Activated naive CD4-positive, alpha-beta T cell treated with Interleukin-2 at 50 U/mL for 16 hours (primary cell): Measurements from ENCODE around the gene EHBP1L1.

ENCODE experiments used
- DNase-seq: peaks from one replicate; pipeline ENCODE4 v3.0.0-alpha.2; 2020

The EHBP1L1 gene

DNA sequence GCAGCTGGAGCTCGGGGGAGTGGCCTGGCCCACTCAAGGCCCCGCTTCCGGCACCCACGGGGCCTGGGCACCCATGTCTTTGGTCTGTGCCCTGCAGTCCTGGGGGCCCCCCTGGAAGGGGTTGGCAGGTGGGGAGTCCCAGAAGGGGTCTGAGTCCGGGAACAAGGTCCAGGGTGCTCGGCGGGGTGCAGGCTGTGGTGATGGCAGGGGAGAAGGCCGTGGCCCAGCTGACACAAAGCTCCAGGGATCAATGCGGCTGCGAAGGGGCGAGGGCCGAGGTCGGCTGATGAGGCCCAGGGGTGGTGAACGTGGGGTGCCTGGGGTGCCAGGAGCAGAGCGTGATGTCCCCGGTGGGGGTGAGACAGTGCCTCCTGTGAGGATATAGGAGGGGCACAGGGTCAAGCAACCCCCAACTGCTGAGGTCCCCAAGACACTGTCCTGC, 22.4 kb downstream of the EHBP1L1 start:
- DNase-seq: no peak

- no peak for DNase-seq
Measured at GRCh38 chr11:65599216-65599954, 23.5 kb downstream of the EHBP1L1 start.

GRCh38 chr11:65599955-65600246, 24.0 kb downstream of the EHBP1L1 start:
- DNase-seq: no peak

DNA sequence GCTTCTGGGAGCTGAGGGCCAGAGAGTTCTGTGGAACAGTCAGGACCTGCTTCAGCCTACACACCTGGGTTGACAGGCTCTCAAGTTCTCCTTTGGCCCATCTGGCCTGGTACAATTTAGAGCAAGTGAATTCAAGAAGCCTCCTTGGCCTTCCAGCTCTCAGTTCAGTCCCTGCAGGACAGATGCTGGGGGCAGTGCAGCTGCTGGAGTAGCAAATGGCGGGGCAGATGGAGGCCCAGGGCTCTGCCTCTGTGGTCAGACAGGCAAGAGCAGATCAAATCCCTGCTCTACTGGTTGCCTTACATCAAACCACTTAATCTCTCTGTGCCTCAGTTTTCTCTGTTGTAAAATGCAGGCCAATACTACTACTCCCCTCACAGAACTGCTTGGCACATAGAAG, 28.4 kb downstream of the EHBP1L1 start:
- no peak for DNase-seq

GRCh38 chr11:65606876-65607613, 31.2 kb downstream of the EHBP1L1 start:
- DNase-seq: no peak

GRCh38 chr11:65607614-65608426, 32.0 kb downstream of the EHBP1L1 start:
- DNase-seq: no peak

- DNase-seq: no peak
Measured at GRCh38 chr11:65609229-65609628, 33.4 kb downstream of the EHBP1L1 start.

GRCh38 chr11:65609665-65610064, 33.8 kb downstream of the EHBP1L1 start:
- no peak for DNase-seq

DNA sequence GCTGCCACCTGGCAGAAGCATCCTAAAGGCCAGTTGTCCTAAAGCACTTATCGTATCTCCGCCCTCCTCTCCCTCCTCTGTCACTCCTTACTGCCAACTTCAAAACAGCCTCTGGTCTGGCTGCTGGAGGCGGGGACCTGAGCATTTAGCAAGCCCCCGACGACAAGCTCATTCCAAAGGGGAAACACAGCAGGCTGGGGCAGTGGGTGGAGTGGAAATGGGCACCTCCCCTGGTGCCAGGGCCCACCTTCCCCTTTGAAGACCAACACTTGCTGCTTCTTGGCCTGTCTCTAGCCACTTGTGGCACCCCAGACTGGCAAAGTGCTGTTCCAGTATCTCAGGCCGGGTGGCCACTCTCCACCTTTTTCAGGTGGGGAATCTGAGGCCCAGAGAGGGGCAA, 34.6 kb downstream of the EHBP1L1 start:
- no peak for DNase-seq

GRCh38 chr11:65611028-65611757, 35.3 kb downstream of the EHBP1L1 start:
- no peak for DNase-seq

DNA sequence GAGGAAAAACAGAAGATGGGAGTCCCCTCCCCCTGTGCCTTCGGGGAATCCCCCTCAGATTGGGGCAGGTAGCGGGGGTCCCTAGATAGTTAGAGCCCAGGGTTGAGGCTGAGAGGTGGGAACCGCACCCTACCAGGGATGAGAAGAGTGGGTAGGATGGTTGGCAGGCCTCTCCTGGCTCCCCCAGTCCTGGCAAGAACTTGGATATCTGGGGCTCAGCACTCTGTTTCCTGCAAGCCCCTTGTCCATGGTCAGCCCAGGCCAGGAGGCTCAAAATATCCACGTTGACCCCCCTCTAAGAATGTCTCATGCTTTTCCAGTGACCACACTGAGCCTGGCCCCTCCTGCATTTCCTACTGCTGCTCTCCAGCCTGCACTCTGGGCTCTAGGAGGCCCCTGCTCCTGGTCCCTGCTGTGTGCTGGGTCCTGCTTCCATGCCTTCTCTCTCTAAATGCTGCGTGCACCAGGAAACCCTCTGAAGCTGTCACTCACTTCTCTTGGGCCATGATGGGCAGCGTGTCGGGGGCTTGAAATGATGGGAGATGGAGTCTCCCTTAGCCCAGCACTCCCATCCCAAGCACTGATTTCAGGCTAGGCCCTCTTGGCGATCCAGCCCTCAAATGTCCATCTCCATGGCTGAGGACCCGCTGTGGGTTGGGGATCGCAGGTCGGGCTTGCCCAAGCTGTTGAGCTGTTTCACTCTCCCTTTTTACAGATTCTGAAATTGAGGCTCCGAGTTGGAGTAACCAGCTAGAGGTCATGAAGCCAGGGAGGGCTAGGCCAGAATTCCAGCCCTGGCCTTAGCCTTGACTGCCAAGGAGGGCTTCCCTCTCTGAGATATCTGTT, 36.1 kb downstream of the EHBP1L1 start:
- no peak for DNase-seq

- no peak for DNase-seq
Measured at GRCh38 chr11:65612691-65613090, 36.8 kb downstream of the EHBP1L1 start.

DNA sequence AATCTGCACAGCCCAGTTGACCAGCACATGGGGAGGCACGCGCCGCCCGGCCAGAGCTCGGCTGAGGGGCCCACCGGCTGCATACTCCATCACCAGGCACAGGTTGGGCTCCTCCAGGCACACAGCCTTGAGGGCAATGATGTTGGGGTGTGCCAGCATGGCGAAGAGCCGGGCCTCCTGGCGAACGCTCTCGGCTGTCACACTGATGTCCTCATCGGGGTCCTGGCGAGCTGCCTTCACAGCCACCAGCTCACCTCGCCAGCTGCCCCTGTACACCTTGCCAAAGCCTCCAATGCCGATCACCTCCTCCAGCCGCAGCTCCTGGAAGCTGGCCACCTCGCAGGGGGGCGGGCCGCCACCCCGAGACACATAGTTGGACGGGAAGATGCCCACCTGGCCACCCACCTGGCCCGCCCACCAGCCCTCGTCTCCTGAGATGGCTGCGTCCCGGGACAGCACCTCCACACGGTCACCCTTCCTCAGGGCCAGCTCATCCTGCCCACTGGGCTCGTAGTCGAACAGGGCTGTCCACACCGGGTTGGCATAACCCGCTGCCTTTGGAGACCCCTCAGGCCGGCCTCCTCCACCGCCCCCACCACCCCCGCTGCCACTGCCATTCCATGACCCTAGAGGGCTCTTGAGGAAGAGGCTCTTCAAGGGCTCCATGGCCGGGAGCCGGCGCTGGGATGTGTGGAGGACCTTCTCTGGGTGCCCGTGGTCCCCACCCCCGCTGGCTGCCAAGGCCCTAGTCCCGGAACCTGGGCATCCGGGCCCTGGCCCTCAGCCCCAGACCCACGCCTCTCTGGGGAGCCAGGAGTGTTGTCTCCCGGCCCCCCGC, 37.5 kb downstream of the EHBP1L1 start:
- peak; percentile 15 for DNase-seq

DNA sequence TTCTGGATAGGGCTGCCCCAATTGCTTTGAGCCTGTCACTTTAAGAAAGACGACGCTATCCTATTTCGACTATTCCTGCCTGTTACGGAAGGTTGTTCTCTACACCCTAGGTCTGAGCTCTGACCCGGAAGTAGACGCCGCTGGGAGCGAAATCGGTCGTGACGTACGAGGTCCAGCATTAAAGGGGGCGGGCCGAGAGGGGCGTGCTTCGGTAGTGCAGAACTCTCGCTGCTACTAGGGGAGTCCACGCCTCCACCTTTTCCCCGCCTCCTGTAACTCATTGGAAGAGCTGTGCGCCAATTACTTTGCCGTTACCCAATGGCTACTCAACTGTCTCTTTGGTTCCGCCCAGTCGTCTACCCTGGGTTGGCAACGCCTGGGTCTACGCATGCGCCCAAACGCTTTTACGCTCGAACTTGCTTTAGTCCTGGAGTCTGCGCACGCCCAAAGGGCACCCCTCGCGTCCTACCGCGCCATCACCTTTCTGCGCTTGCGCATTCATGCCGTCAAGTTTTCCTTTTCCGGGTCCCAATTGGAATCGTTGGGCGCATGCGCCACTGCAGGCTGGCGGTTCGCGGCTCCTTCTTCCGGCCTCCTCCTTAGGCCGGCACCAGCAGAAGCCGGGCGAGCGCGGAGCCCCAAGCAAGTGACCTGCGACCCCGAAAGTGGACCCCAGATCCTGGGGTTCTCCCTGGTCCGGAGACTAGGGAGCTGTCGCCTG, 39.5 kb downstream of the EHBP1L1 start, which contains the start of gene PCNX3:
PCNX3 (plus strand) TSS at position 548 of the 721 bp plus-strand sequence. CDS start 536 bp downstream, outside the sequence.
- peak; percentile 100 for DNase-seq

DNA sequence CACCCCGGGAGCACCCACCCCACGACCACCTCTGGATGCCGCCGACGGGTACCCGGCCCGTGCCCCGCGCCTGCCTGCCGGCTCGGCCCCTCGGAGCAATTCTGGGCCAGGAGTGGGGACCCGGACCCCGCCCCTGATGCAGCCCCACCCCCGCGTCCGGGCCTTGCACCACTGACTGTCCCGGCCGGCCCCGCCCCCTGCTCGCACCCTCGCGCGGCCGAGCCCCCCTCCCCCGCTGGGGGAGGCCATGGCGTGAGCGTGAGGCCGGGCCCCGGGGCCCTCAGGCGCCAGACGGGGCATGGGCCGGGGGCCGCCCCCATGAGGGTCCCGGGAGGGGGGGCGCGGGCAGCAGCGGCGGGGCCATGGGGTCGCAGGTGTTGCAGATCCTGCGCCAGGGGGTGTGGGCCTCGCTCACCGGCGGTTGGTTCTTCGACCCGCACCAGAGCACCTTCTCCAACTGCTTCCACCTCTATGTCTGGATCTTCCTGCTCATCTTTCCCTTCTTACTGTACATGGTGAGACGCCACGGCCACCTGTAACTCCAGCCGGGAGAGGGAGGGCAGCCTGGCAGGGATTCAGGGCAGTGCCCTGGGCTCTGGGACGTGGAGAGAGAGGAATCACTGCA, 40.2 kb downstream of the EHBP1L1 start:
- DNase-seq: no peak

DNA sequence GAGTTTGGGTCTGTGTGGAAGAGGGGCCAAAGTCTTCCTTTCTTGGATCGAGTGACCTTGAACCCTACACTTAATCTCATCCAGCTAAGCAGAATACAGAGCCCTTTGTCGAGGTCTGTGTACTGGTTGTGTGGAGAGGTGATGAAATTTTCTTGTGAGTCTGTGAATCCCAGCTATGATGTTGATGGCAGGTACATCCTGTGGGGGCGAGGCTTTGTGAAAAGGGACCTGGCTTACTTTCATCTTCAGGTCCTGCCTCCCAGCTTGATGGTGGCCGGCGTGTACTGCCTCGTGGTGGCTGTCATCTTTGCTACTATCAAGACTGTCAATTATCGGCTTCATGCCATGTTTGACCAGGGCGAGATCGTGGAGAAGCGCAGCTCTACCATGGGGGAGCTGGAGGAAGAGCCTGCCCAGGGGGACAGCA, 40.7 kb downstream of the EHBP1L1 start:
- peak; percentile 19 for DNase-seq

DNA sequence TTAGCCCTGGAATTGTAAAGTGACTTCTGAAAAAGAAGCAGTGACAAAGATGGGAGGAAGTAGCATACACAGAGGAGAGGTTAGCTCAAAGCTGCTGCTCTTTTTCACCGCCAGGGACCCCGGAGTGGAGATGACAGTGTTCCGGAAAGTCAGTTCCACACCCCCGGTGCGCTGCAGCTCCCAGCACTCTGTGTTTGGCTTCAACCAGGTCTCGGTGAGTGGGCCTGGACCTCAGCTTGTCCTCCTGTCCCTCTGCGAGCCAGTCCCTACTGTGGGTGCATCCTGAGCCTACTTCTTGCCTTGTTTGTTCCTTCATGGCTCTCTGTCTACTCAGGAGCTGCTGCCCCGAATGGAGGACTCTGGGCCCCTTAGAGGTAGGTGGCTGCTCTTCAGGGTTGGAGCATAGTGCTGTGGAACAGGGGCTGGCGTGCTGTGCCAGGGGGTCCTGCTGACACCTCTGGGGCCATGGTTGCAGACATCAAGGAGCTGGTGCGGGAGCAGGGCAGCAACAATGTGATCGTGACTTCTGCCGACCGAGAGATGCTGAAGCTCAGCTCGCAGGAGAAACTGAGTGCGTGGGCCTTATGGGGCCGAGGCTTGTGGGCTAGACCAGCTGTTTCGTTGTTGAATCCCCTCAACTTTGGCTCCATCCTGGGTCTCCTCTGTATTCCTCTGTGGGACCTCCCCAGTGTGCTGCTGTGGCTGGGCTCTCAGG, 41.4 kb downstream of the EHBP1L1 start:
- no peak for DNase-seq

- no peak for DNase-seq
Measured at GRCh38 chr11:65617990-65618751, 42.3 kb downstream of the EHBP1L1 start.
